AG09319 (cell line): ENCODE results near the gene SMCO4.
"Not testable (repeated sequence)": the region's sequence is repeated elsewhere in the genome, so short reads cannot be mapped to it uniquely, and the experiment has no call there.

Experiments used
- DNase-seq: peaks from one replicate; pipeline ENCODE4 v3.0.0-alpha.2; 2010; ENCODE audit warnings: low read depth; ENCODE audit errors: extremely low read depth
- CTCF ChIP-seq: IDR thresholded peaks from 2 replicates; pipeline ENCODE4 v1.5.1; 2011; ENCODE audit warnings: low read depth, mild to moderate bottlenecking, inconsistent platforms, low read length, moderate library complexity

SMCO4 gene

GRCh38 chr11:93579187-93579751 lies 36.1 kb upstream of the SMCO4 start:
- TF ChIP-seq CTCF: no peak
- DNase-seq: no peak

GRCh38 chr11:93577286-93577685 lies 34.1 kb upstream of the SMCO4 start:
- DNase-seq: no peak
- TF ChIP-seq CTCF: no peak

- not testable (repeated sequence) for DNase-seq
Measured at GRCh38 chr11:93576870-93577269, 33.7 kb upstream of the SMCO4 start.

GRCh38 chr11:93574638-93575220 lies 31.5 kb upstream of the SMCO4 start:
- TF ChIP-seq CTCF: no peak
- DNase-seq: no peak

DNA sequence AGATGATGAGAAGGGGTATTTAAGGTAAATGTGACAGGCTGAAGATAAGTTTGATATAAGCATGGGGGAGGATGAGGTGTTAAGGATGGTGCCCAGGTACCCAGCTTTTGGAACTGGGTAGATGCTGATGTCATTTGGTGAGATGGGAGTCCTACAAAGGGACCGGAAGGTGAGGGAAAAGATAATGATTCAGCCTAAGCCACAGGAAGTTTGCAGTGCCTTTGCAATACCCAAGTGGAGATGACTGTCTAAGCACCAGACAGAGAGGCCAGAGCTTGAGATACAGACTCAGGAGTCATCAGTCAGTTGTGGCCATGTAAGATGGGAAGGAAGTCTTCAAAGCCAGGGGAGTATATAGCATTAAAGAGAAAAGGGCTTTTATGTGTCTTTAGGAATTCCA lies 30.0 kb upstream of the SMCO4 start:
- TF ChIP-seq CTCF: no peak
- DNase-seq: no peak

GRCh38 chr11:93572621-93573020 lies 29.4 kb upstream of the SMCO4 start:
- no peak for DNase-seq
- no peak for TF ChIP-seq CTCF

- no peak for TF ChIP-seq CTCF
- no peak for DNase-seq
Measured at GRCh38 chr11:93572171-93572570, 29.0 kb upstream of the SMCO4 start.

GRCh38 chr11:93571612-93572011 lies 28.4 kb upstream of the SMCO4 start:
- no peak for TF ChIP-seq CTCF
- no peak for DNase-seq
